Neural crest cell (in vitro differentiated cells): Measurements from ENCODE around the gene CMIP. TPM values are rescaled to one million over a fixed set of nuclear protein-coding genes. Genes with fewer than 3 reads are reported as not detected.

Experiments
- DNase-seq: peaks from one replicate; pipeline ENCODE4 v3.0.0; 2021; ENCODE audit warnings: low read depth, mixed read lengths, low spot score
- H3K27ac Mint-ChIP-seq: one replicate; pipeline ENCODE4 v1.8.0; 2021; ENCODE audit warnings: mild to moderate bottlenecking, mixed read lengths; ENCODE audit not compliant: unreplicated experiment
- H3K27me3 Mint-ChIP-seq: 2 replicates; pipeline ENCODE4 v1.8.0; 2021; ENCODE audit warnings: low read depth, mild to moderate bottlenecking, mixed read lengths
- H3K36me3 Mint-ChIP-seq: 2 replicates; pipeline ENCODE4 v1.8.0; 2021; ENCODE audit warnings: low read depth, mild to moderate bottlenecking, mixed read lengths
- H3K4me1 Mint-ChIP-seq: 2 replicates; pipeline ENCODE4 v1.8.0; 2021; ENCODE audit warnings: mixed read lengths
- H3K4me3 Mint-ChIP-seq: one replicate; pipeline ENCODE4 v1.8.0; 2021; ENCODE audit warnings: mild to moderate bottlenecking, mixed read lengths
- H3K9me3 Mint-ChIP-seq: 2 replicates; pipeline ENCODE4 v1.8.0; 2021; ENCODE audit warnings: mixed read lengths
- total RNA-seq: library from RNA; stranded (reverse); gene quantifications from 2 replicates; pipeline ENCODE4 v1.2.1, GENCODE V29; 2021
- TF ChIP-seq, protein P1 (sequence below): fragments of 200-600 bp; sonication (generic); conservative IDR thresholded peaks from 2 replicates; pipeline ENCODE4 v1.5.0; 2021; ENCODE audit warnings: antibody characterized with exemption, mild to moderate bottlenecking

Gene CMIP
- total RNA-seq, 1 donor from 2014 or later: 41.2 TPM

DNA sequence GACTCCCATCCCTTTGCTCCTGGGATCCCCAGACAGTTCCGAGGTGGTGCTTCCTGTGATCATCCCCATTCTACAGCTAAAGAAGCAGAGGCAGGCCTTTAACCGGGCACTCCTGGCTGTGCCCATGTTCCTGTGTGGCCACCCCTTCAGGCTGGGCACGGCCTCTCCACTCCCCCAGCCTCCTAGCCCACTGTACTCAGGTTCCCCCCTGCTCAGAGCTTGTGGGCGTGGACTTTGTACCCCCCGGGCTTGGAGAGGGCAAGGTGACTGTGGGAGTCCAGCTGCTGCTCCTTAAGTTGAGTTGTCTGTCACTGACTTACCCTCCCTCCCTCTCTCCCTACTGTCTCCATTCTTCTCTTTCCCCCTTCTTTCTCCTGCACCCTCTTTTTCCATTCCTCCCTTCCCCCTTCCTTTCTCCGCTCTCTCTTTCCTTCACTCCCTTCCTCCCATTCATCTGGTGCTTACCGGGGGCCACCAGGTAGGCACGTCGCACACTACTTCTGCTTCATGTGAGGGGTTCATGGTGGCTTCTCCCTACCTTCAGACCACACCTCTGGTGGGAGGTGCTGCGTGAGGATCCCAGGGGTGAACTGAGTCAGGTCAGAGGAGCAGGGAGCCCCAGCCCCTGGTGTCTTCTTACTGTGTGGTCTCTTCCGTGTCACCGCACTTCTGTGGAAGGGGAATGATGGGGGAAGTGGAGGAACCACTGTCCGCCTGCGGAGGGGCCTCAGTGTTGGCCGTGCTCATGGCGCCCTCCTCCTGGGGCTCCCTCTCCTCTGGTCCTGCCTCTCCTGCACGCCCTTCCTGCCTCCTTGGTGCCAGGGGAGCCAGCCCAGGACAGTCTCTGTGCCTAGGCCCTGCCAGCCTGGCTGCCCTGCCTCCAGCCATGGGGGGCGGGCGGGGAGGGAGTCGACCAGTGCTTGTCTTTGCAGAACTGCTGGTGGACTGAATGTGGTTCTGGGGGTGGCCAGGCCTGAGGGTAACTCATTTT, 29.7 kb downstream of the CMIP start:
- Mint-ChIP-seq H3K27me3 (no peaks in the 10 kb centered on the region), H3K4me1 (peaks cover 49% of the 10 kb centered on the region), H3K4me3 (no peak overlapping the region), H3K36me3 (peaks cover 14% of the 10 kb centered on the region), H3K9me3 (peaks cover 5% of the 10 kb centered on the region), H3K27ac (peak overlapping the region; percentile 19)
- no peak for DNase-seq
- TF ChIP-seq, protein P1, sequence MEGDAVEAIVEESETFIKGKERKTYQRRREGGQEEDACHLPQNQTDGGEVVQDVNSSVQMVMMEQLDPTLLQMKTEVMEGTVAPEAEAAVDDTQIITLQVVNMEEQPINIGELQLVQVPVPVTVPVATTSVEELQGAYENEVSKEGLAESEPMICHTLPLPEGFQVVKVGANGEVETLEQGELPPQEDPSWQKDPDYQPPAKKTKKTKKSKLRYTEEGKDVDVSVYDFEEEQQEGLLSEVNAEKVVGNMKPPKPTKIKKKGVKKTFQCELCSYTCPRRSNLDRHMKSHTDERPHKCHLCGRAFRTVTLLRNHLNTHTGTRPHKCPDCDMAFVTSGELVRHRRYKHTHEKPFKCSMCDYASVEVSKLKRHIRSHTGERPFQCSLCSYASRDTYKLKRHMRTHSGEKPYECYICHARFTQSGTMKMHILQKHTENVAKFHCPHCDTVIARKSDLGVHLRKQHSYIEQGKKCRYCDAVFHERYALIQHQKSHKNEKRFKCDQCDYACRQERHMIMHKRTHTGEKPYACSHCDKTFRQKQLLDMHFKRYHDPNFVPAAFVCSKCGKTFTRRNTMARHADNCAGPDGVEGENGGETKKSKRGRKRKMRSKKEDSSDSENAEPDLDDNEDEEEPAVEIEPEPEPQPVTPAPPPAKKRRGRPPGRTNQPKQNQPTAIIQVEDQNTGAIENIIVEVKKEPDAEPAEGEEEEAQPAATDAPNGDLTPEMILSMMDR: no peak

DNA sequence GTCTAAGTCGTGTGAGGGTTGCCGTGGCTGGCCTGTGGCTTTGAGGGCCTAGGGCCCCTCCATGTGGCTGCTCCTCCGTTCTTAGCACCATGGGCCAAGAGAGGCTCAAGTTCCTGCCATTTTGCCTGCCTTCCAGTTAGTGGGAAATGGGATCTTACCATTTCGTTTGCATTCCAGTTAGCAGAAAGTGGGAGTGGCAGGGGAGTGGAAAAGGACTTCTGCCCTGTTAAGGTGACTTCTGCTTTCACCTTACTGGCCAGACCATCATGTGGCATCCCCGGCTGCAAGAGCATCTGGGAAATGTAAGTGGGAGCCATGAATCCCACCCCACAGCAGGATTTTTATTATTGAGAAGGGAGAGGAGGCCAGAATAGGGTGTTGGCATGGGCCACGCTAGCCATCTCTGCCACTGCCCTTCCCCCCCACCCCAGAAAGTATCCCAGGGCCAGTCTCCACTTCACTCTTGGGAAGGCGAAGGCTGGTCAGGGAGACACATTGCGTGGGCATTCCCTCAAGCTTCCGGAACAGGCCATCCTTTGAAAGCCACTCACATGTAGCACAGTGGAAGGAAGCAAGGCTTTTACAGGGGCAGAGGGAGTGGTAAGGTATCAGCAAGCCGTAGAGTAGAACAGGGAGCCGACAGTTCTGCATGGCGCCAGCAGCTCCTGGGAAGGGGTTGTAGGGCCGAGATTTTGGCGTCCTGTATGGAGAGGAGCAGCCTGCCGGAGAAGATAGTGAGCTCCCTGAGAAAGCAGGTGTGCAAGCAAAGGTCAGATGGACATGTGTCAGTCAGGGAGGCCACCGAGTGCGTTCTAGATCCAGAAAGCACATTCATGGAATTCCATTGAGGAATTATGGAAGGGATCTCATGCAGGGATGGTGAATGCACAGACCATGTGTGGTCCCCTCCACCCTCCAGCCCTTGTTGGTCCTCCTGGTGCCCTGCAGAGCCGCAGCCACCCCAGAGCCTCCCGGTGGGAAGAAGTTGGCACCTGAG, 33.4 kb downstream of the CMIP start:
- H3K36me3 Mint-ChIP-seq: peaks cover 15% of the 10 kb centered on the region
- H3K27ac Mint-ChIP-seq: no peak overlapping the region
- DNase-seq: no peak
- peaks cover 51% of the 10 kb centered on the region for H3K4me1 Mint-ChIP-seq
- H3K4me3 Mint-ChIP-seq: no peak overlapping the region
- H3K27me3 Mint-ChIP-seq: no peaks in the 10 kb centered on the region
- peaks cover 5% of the 10 kb centered on the region for H3K9me3 Mint-ChIP-seq
- TF ChIP-seq, protein P1: no peak

DNA sequence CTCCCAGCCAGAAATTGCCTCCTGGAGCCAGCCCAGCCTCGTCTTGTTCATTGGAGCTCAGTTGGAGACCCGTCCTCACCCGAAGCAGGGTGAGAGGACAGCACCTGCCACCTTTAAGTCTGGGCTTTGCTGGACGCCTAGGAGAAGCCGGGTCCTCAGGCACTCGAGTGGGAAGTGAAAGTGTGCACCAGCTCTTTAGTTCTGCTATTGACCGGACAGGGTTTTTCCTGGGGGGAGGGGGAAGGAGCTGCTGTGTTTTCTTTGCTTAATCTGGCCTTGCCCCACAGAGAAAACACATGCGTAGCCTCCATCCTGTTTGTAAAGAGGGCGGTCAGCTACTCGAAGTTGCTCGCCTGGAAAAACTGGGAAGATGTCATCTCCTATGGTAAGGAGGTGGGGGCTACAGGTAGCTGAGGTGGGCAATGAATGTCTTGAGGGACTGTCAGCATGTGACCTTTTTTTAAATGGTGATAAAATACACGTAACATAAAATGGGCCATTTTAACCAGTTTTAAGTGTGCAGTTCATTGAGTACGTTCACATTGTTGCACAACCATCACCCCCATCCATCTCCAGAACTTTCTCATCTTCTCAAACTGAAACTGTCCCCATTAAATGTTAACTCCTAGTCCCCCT, 34.4 kb downstream of the CMIP start:
- H3K4me3 Mint-ChIP-seq: no peak overlapping the region
- DNase-seq: no peak
- H3K27ac Mint-ChIP-seq: no peak overlapping the region
- H3K36me3 Mint-ChIP-seq: peaks cover 17% of the 10 kb centered on the region
- TF ChIP-seq, protein P1: no peak
- H3K4me1 Mint-ChIP-seq: peaks cover 45% of the 10 kb centered on the region
- H3K27me3 Mint-ChIP-seq: no peaks in the 10 kb centered on the region
- H3K9me3 Mint-ChIP-seq: peaks cover 5% of the 10 kb centered on the region

DNA sequence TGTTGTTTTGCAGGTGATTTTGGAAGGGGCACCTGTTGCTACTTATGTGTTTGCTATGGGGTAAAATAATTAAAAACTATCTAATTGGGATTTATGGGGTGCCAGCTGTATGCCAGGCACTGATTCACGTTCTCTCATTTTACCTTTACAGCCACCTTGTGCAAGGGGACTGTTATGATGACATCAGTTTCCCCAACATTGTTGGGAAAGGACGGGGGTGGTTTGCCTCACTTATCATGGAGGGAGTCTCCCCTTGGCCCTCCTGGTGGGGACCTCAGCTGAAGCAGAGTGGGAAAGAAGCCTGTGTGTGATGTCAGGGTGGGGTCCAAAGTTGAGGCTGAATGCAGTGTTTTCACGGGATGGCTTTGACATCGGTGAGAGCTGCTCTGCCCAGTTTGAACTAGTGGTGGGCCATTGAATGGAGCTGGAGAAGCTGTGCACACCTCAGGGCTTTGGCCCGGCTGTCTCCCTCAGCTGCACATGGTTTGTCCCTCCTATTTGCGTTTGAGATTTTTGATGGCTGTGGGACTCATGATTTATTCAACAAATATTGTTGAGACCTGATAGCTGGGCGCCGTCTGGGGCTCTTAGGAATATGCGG, 36.1 kb downstream of the CMIP start:
- H3K4me1 Mint-ChIP-seq: peaks cover 47% of the 10 kb centered on the region
- no peak for DNase-seq
- H3K36me3 Mint-ChIP-seq: peaks cover 14% of the 10 kb centered on the region
- H3K9me3 Mint-ChIP-seq: peaks cover 5% of the 10 kb centered on the region
- no peak overlapping the region for H3K27ac Mint-ChIP-seq
- TF ChIP-seq, protein P1: no peak
- H3K4me3 Mint-ChIP-seq: peak overlapping the region; percentile 18
- no peaks in the 10 kb centered on the region for H3K27me3 Mint-ChIP-seq
